ENCODE results near the gene YTHDC2.

GRCh38 chr5:113632996-113633395 lies 119.5 kb downstream of the YTHDC2 start:
- TF ChIP-seq POLR2A (IDR thresholded peaks at IDR 0.05) (no peak), CTCF (IDR thresholded peaks at IDR 0.05) (no peak)
